ENCODE measurements around the gene SCGB1D1.

Gene SCGB1D1

DNA sequence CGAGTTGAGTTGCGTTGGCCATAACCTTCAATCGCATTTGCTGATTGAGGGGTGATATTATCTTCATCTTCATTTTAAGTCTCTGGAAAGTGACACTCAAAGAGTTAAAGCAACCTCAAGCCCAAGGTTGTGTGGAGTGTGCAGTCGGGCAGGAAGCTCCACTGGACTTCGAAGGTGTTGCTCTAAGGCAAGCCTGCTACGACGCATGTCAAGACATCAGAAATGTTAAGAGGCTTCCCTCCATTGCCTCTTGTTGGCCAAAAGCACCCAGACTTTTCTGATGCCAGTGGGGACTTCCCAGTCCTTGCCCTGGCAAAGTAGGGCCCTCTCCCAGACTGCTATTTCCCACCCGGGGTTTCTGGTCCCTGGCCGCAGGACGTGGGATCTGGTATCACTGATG is 23.6 kb upstream of the SCGB1D1 start:
- H3K36me3 ChIP-seq (ENCODE audit: insufficient read depth, low read length) = no peaks in the 10 kb centered on the region
- H3K4me1 ChIP-seq (ENCODE audit: insufficient read depth, low read length, severe bottlenecking) = no peaks in the 10 kb centered on the region
- H3K9me3 ChIP-seq (ENCODE audit: low read length) = no peaks in the 10 kb centered on the region
- no peak overlapping the region for H3K4me3 ChIP-seq (ENCODE audit: low read depth, low read length, poor library complexity, severe bottlenecking)
- H3K27me3 ChIP-seq (ENCODE audit: insufficient read depth, low read length) = peaks cover 4% of the 10 kb centered on the region; the same call in 1 of the 2 replicates
- no peaks in the 10 kb centered on the region for H3K9me2 ChIP-seq (ENCODE audit: low read depth, low read length)
- H3K79me2 ChIP-seq (ENCODE audit: insufficient read depth, low read length) = no peaks in the 10 kb centered on the region
- H3K4me2 ChIP-seq (ENCODE audit: low read length) = no peak overlapping the region
- H4K20me1 ChIP-seq (ENCODE audit: insufficient read depth, low read length) = no peaks in the 10 kb centered on the region
- TF ChIP-seq CTCF (IDR thresholded peaks at IDR 0.05; ENCODE audit: low read length) (no peak), EZH2 (IDR thresholded peaks at IDR 0.05; ENCODE audit: borderline replicate concordance, low read length) (no peak)
- no peak overlapping the region for H3K27ac ChIP-seq (ENCODE audit: low read depth, low read length, poor library complexity, severe bottlenecking)
- H3K9ac ChIP-seq (ENCODE audit: low read length) = no peak overlapping the region
- H2AFZ ChIP-seq (ENCODE audit: low read length) = no peak overlapping the region
- H3F3A ChIP-seq (ENCODE audit: insufficient read depth, low read length) = no peaks in the 10 kb centered on the region

- Histone ChIP-seq H3K27me3 (ENCODE audit: insufficient read depth, low read length) (peaks cover 4% of the 10 kb centered on the region; the same call in 1 of the 2 replicates), H3K4me1 (ENCODE audit: insufficient read depth, low read length, severe bottlenecking) (no peaks in the 10 kb centered on the region), H3K9me2 (ENCODE audit: low read depth, low read length) (no peaks in the 10 kb centered on the region), H3K4me2 (ENCODE audit: low read length) (no peak overlapping the region), H3K36me3 (ENCODE audit: insufficient read depth, low read length) (no peaks in the 10 kb centered on the region), H4K20me1 (ENCODE audit: insufficient read depth, low read length) (no peaks in the 10 kb centered on the region), H2AFZ (ENCODE audit: low read length) (no peak overlapping the region), H3K4me3 (ENCODE audit: low read depth, low read length, poor library complexity, severe bottlenecking) (no peak overlapping the region), H3K9me3 (ENCODE audit: low read length) (no peaks in the 10 kb centered on the region), H3K79me2 (ENCODE audit: insufficient read depth, low read length) (no peaks in the 10 kb centered on the region), H3F3A (ENCODE audit: insufficient read depth, low read length) (no peaks in the 10 kb centered on the region), H3K27ac (ENCODE audit: low read depth, low read length, poor library complexity, severe bottlenecking) (no peak overlapping the region), H3K9ac (ENCODE audit: low read length) (no peak overlapping the region)
- TF ChIP-seq EZH2 (IDR thresholded peaks at IDR 0.05; ENCODE audit: borderline replicate concordance, low read length) (no peak), CTCF (IDR thresholded peaks at IDR 0.05; ENCODE audit: low read length) (no peak)
These were observed 20.6 kb upstream of the SCGB1D1 start for GRCh38 chr11:62169448-62169847.

- Histone ChIP-seq H3K27me3 (ENCODE audit: insufficient read depth, low read length) (peaks cover 4% of the 10 kb centered on the region; the same call in 1 of the 2 replicates), H3K9me3 (ENCODE audit: low read length) (no peaks in the 10 kb centered on the region), H3K9ac (ENCODE audit: low read length) (no peak overlapping the region), H3K4me2 (ENCODE audit: low read length) (no peak overlapping the region), H3K4me1 (ENCODE audit: insufficient read depth, low read length, severe bottlenecking) (no peaks in the 10 kb centered on the region), H3K27ac (ENCODE audit: low read depth, low read length, poor library complexity, severe bottlenecking) (no peak overlapping the region), H3K9me2 (ENCODE audit: low read depth, low read length) (no peaks in the 10 kb centered on the region), H3F3A (ENCODE audit: insufficient read depth, low read length) (no peaks in the 10 kb centered on the region), H2AFZ (ENCODE audit: low read length) (no peak overlapping the region), H4K20me1 (ENCODE audit: insufficient read depth, low read length) (no peaks in the 10 kb centered on the region), H3K79me2 (ENCODE audit: insufficient read depth, low read length) (no peaks in the 10 kb centered on the region), H3K36me3 (ENCODE audit: insufficient read depth, low read length) (no peaks in the 10 kb centered on the region), H3K4me3 (ENCODE audit: low read depth, low read length, poor library complexity, severe bottlenecking) (no peak overlapping the region)
- TF ChIP-seq CTCF (IDR thresholded peaks at IDR 0.05; ENCODE audit: low read length) = no peak
- no peak for TF ChIP-seq EZH2 (IDR thresholded peaks at IDR 0.05; ENCODE audit: borderline replicate concordance, low read length)
These were observed 20.1 kb upstream of the SCGB1D1 start for GRCh38 chr11:62169935-62170334.

Measured in OCI-LY1 (cell line).